ENCODE data around the gene OCRL. TPM values are rescaled to one million over a fixed set of nuclear protein-coding genes. Genes with fewer than 3 reads are reported as not detected.
A peak's percentile ranks its signal among the peaks of the same experiment; 100 is the strongest.

OCRL gene
- total and polyA plus RNA-seq, 2 of the 13 experiments (the other 11 are each of a cell fraction or from before 2014, with no cell fraction given): 13.4 to 32.0 TPM

DNA sequence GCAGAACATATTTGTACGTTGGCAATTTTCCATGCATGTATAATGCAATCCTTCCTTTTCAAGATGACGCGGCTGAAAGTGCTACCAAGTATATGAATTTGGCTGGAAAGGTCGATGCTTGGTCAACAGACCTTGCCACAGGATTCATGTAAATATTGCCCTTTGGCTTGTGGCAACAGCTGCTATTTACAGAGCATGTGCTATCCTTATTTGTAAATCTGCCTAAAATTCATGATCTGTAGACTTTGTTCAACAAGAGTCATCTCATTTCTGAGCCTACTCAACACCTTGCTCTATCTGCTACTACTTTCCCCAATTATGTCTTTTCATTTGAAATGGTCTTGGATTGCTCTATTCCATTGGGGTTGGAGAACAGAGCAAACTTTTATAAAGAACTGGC, 14.9 kb upstream of the OCRL start (continued):
- TF ChIP-seq, protein P1, sequence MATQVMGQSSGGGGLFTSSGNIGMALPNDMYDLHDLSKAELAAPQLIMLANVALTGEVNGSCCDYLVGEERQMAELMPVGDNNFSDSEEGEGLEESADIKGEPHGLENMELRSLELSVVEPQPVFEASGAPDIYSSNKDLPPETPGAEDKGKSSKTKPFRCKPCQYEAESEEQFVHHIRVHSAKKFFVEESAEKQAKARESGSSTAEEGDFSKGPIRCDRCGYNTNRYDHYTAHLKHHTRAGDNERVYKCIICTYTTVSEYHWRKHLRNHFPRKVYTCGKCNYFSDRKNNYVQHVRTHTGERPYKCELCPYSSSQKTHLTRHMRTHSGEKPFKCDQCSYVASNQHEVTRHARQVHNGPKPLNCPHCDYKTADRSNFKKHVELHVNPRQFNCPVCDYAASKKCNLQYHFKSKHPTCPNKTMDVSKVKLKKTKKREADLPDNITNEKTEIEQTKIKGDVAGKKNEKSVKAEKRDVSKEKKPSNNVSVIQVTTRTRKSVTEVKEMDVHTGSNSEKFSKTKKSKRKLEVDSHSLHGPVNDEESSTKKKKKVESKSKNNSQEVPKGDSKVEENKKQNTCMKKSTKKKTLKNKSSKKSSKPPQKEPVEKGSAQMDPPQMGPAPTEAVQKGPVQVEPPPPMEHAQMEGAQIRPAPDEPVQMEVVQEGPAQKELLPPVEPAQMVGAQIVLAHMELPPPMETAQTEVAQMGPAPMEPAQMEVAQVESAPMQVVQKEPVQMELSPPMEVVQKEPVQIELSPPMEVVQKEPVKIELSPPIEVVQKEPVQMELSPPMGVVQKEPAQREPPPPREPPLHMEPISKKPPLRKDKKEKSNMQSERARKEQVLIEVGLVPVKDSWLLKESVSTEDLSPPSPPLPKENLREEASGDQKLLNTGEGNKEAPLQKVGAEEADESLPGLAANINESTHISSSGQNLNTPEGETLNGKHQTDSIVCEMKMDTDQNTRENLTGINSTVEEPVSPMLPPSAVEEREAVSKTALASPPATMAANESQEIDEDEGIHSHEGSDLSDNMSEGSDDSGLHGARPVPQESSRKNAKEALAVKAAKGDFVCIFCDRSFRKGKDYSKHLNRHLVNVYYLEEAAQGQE (IDR thresholded peaks at IDR 0.05; ENCODE audit: borderline replicate concordance in 1 of 2, low read depth in 1 of 2, low read length in 2 of 2): peak in 1 of 2 experiments; percentile 59; a peak in 1 of 4 replicates
- TF ChIP-seq SMAD9 (CRISPR knock-in tag; IDR thresholded peaks at IDR 0.05) (no peak), HOXD1 (CRISPR knock-in tag; IDR thresholded peaks at IDR 0.05) (no peak), SMC3 (IDR thresholded peaks at IDR 0.05; ENCODE audit: low read length) (0 out of 2 replicates have a peak, but pooled peaks have one; percentile 3), SP1 (IDR thresholded peaks at IDR 0.05) (no peak), SP1 (CRISPR knock-in tag; IDR thresholded peaks at IDR 0.05) (no peak), STAT5B (CRISPR knock-in tag; IDR thresholded peaks at IDR 0.05) (no peak), HMG20A (CRISPR knock-in tag; IDR thresholded peaks at IDR 0.05; ENCODE audit: borderline replicate concordance) (peak; percentile 92), NFIB (CRISPR knock-in tag; IDR thresholded peaks at IDR 0.05; ENCODE audit: borderline replicate concordance) (no peak), HIC2 (CRISPR knock-in tag; IDR thresholded peaks at IDR 0.05; ENCODE audit: low read depth) (no peak), ZNF280B (CRISPR knock-in tag; IDR thresholded peaks at IDR 0.05; ENCODE audit: borderline replicate concordance) (no peak), ZNF572 (CRISPR knock-in tag; IDR thresholded peaks at IDR 0.05) (no peak), KAT2B (IDR thresholded peaks at IDR 0.05; ENCODE audit: borderline replicate concordance, low read depth, low read length) (peak; percentile 61; the same call in 1 of the 2 replicates), PHF21A (CRISPR knock-in tag; IDR thresholded peaks at IDR 0.05) (peak; percentile 72; the same call in 1 of the 2 replicates), HDAC2 (CRISPR knock-in tag; IDR thresholded peaks at IDR 0.05) (peak; percentile 88), ETV6 (CRISPR knock-in tag; conservative IDR thresholded peaks at IDR 0.05) (no peak), NFKB2 (CRISPR knock-in tag; IDR thresholded peaks at IDR 0.05; ENCODE audit: borderline replicate concordance) (no peak), ZNF724P (CRISPR knock-in tag; IDR thresholded peaks at IDR 0.05; ENCODE audit: borderline replicate concordance) (no peak), BCL3 (CRISPR knock-in tag; IDR thresholded peaks at IDR 0.05) (no peak), SIX4 (CRISPR knock-in tag; IDR thresholded peaks at IDR 0.05) (0 out of 2 replicates have a peak, but pooled peaks have one; percentile 45)
- TF ChIP-seq, protein P2, sequence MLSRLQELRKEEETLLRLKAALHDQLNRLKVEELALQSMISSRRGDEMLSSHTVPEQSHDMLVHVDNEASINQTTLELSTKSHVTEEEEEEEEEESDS (CRISPR knock-in tag; IDR thresholded peaks at IDR 0.05; ENCODE audit: borderline replicate concordance): 0 out of 2 replicates have a peak, but pooled peaks have one; percentile 45

All from HepG2 (cell line).